NCI-H187 (cell line): Measurements from ENCODE around the gene RACGAP1.

Experiments
- DNase-seq, 2 experiments: peaks; one replicate each; lab custom pipeline; 2025; lab: John Stamatoyannopoulos, UW

RACGAP1 gene

GRCh38 chr12:49954863-49955830 is 70.1 kb downstream of the RACGAP1 start:
- no peak for DNase-seq

DNA sequence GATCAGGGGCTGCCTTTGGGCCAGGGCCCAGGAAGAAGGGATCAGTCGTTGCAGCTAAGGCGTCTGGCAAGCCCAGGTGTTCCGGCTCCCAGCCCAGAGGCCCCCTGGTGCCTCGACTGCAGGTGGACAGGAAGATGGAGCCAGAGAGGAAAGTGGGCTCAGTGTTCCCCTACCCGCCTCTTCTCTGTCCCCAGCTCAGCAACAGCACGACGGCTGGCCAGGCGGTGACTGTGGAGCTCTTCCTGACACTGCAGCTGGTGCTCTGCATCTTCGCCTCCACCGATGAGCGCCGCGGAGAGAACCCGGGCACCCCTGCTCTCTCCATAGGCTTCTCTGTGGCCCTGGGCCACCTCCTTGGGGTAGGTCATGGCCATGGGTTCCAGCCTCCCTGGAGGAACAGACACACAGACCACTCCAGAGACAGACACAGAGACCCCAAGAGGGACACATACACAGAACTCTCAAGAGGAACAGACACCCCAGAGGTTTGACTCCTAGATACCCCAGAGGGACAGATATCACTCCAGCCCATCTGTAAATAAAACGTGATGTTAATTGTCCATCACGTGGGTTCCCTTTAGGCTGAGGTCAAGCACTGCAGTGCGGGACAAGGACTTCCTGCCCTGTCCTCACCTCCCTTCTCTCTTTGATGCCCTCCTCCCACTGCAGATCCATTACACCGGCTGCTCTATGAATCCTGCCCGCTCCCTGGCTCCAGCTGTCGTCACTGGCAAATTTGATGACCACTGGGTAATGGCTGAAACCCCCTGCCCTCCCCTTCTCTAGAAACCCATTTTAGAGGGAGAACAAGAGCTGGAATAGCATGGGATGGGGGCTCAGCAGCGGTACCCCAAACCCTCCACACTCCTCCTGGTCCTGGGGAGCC is 71.1 kb downstream of the RACGAP1 start:
- no peak for DNase-seq

DNA sequence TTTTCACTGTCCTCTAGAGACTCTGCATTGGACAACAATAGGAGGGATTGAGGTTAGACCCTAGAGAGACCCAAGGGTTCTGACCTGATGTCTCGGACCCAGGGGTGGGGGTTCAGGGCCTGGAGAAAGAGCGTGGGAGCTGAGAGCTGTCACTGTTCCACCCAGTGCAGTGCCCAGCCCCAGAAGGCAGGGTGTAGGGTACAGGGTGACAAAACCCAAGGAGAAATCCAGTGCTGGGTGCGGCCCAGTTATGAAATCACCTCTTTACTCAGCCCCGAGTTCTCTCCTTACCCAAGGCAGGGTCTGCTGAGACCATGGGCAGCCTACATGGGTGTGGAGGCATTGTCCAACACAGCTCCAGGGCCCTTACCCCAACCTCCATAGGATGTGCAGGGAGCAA is 72.1 kb downstream of the RACGAP1 start:
- DNase-seq, result no peak

DNA sequence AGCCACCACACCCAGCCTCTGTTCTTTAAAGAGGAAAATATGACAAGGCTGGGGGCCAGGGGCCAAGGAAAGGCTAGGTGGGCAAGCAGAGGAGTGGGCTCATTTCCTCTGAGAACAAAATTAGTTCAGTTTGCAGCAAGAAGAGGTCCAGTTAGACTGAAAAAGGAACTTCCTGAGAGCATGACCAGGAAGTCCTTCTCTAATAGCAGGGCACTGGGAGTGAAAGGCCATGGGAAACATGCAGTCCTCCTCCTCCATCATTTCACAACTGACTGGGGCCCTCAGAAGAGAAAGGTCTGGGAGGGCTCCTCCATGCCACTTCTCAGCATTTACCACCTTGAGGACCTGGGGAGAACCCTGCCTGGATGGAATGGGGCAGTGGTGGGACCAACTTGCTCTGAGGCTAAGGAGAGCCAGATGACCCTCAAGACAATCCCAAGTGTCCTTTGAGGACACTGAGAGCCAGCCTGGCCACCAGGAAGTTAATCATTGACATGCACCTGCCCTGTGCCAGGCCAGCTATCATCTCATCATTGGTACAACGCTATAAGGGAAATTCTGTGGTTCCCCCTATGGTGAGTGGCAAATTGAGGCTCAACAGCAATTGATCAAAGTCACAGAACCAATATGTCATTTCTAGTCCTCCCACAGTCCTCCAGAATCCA is 72.8 kb downstream of the RACGAP1 start:
- no peak for DNase-seq

GRCh38 chr12:49951411-49952240 is 73.7 kb downstream of the RACGAP1 start:
- no peak for DNase-seq

DNA sequence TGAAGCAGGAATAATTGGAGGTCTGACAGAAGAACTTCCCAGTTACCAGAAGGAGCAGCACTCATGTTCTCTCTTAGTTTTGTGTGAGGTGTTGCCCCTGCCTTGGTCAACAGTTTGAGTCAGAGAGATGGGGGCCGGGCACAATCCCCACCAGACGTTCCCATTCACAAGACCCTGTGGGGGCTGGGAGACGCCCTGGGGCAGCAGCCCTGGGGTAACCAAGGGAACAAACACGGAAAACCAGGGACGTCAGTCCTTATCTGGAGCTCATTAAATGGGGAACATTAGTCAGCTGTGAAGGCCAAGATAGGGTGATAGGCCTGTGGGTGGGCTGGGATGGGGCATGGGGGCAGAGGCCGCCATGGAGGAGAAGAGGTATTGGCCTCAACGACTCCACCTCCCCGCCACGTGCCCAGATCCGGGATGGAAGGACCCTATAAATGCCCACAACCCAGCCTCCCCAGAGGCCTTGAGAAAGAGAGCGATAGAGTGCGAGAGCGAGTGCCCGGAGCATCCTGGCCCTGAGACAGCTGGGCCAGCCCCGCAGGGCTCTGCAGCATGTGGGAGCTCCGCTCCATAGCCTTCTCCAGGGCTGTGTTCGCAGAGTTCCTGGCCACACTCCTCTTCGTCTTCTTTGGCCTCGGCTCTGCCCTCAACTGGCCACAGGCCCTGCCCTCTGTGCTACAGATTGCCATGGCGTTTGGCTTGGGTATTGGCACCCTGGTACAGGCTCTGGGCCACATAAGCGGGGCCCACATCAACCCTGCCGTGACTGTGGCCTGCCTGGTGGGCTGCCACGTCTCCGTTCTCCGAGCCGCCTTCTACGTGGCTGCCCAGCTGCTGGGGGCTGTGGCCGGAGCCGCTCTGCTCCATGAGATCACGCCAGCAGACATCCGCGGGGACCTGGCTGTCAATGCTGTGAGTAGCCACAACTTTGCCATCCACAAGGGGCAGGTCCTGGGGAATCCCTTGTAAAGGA is 74.7 kb downstream of the RACGAP1 start, which contains the start of gene AQP2:
AQP2 (plus strand) TSS at position 465 of the 979 bp plus-strand sequence; CDS start at position 559, 94 bp downstream.
- DNase-seq, result no peak

- DNase-seq, result no peak
Measured at GRCh38 chr12:49949866-49950265, 75.4 kb downstream of the RACGAP1 start.

DNA sequence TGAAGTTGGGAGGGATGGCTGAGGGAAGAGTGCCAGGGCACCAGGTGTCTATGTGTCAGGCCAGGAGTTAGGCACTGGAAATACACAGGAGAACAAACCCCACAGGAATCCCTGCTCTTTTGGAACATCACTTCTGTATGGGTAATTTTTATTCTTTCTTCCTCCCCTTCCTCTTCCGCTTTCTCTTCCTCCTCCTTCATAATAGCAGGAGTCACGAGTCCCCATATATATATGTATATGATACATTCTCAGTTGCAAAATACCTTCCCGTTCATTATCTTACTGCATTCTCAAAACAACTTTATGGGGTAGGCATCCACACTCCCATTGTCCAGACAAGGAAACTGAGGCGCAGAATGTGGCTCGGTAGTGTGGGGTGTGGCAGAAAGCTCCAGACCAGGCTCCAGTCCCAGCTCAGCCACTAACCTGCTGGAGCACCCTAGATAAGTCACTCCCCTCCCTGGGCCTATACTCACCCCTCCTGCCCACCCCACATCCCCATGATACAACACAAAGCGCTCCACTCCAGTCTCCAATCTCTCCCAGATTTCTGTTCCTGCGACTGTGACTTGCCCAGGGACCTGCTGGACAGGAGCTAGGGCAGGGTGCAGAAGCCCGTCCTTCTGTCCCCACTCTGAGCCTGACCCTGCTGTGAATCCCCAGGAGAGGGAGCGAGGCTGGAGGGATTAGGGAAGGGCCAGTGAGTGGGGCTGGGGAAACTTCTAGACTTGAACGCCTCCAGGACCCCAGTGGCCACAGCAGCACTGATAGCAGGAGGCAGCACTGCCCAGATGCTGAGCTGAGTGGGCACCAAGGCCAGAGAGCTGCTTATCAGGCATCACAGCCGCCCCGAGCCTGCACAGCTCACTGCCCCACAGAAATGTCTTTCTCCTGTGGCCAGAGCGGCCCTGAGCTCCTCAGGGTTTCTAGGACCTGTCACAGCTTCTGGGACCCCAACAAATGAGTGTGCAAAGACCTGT is 76.1 kb downstream of the RACGAP1 start:
- DNase-seq, result no peak

DNA sequence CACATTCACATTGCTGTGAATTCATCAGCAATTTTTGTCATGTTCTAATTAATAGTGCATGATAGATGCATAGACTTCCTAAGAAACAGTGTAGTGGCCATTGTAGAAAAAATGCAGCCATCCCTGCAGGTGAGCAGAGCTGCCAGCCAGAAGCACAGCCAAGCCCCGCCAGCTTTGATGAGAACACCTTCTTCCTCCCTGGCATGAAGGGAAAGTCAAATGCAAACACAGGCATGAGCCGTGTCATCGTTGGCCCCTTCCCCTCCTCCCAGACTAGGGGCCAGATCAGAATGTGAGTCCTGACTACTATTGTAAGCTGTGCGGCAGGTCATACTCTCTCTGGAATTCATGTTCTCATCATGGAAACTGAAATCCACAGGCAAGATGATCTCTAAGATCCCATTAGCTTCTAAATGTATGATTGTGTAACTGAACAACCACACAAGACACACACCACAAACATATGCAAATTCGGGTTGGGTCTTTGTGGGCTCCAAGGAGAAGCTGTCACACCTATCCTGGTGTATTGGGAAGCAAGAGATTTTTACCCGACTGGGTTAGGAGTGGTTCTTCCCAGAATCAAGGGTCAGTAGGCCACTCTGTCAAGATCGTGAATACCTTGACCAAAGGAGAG is 77.6 kb downstream of the RACGAP1 start:
- no peak for DNase-seq

DNA sequence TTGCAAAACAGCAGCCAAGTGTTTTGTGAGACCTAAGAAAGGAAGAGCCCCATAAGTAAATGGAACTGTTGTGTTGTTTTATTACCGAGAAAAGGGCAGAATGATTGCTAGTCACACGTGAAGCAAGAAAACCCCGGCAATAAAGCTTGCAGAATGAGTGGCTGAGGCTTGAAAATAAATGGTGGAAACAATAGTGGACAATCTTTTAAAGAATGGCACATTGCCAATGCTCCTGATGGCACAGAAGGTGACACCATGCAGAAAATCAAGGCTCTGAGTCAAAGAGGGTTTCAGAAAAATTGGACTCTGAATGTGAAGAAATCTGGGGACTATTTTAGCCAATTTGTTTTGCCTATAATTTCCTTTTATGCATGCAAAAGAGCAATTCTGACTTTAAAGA is 78.8 kb downstream of the RACGAP1 start:
- DNase-seq, result no peak

- DNase-seq, result no peak
Measured at GRCh38 chr12:49946086-49946485, 79.2 kb downstream of the RACGAP1 start.

- peak; percentile 23 to 35 for DNase-seq
Measured at GRCh38 chr12:49945394-49946080, 79.8 kb downstream of the RACGAP1 start.

DNA sequence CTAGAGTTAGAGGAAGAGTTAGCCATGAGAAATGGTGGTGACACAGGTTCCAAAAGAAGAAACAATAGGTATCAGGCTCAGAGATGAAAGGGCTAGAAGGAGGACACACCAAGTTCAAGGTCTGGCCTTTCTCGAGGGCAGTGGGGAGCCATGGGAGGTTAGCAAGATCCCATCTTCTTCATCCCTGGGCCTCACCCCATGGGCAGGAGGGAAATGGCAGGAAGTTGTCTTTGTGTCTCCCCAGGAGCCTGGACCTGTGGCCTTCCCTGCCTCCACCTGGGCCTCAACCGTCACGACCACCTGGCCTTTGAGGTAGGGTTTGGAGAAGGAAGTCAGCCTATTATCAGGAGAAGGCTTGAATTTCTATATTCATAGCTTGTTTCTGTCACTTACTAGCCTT is 80.6 kb downstream of the RACGAP1 start:
- DNase-seq, result no peak

DNA sequence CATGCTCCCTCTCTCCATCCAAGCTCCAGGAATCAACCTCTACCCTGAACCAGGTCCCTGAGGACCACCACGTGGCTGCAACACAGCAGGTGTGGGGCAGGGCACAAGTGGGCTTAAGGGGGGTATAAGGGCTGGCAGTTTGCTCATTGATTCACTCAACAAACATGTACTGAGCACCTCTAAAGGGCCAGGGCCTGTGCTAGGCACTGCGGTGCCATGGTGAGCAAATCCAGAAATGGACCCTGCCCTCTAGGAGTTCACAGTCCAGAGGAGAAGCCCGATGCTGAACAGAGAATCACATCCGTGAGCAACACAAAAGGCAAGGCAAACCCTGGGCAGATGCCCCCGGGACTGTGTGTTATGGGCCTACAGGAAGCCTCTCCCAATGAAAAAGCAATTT is 81.2 kb downstream of the RACGAP1 start:
- no peak for DNase-seq

- DNase-seq, result no peak
Measured at GRCh38 chr12:49943625-49943960, 81.7 kb downstream of the RACGAP1 start.

DNA sequence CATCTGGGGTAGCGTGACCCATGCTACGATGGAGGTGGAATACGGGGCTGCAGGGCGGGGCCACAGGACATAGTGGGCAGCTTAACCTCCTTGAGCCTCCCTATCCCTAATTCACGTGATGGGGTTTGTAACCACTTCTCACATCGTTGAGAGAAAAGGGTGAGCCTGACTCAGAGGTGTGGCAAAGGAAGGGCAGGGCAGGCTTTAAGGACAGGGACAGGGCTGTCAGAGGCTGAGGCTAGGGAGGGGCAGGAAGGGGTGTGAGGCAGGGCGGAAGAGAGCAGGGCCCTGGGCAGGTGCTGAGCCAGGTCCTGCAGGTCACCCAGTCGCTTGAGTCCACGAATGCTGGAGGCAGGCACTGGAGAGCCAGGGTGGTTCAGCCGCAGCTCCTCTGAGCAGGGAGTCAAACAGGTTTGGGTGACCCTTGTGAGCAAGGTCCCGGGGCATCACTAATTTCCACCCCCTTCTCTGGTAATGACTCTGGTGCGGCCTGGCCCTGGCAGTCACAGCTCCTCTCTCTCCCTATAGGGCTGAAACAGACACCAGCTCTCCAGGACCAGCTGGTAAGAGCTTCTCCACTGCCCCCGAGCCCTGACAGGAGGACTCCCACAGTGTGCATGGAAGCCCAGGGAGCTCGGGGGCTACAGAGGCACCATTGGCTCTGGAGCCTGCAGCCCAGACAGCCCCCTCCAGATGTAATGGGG is 82.2 kb downstream of the RACGAP1 start:
- no peak for DNase-seq

DNA sequence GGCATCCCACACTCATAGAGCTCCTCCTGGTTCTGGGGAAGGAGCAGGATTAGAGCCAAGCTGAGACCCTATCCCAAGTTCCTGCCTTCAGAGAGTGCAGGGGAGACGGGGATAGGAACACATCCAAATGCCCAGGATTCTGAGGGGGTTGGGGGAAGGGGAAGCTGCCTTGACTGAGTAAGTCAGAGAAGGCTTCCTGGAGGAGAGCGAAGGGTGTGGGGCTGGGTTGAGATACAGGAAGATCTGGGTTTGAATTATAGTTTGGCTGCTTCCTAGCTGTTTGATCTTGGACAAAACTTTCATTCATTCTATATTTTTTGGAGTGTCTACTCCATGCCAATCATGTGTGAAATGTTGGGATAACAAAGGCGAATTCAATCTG is 82.8 kb downstream of the RACGAP1 start:
- no peak for DNase-seq
